Stimulated activated naive CD8-positive, alpha-beta T cell treated with anti-CD3 and anti-CD28 coated beads, Interleukin-15, amount 100 ng/mL, for 72 hours (primary cell): ENCODE results near the gene SLC25A41.
A peak's percentile ranks its signal among the peaks of the same experiment; 100 is the strongest.
"Not testable (repeated sequence)": the region's sequence is repeated elsewhere in the genome, so short reads cannot be mapped to it uniquely, and the experiment has no call there.

Experiments used
- ATAC-seq: fragments of 150-1000 bp; cut with Tn5 transposase; 2 replicates; pipeline ENCODE4 v1.10.0; 2021; ENCODE audit warnings: mild to moderate bottlenecking, moderate library complexity
- DNase-seq, 2 donors: peaks; one replicate each; pipeline ENCODE4 v3.0.0; 2021 to 2022
- H3K27ac Mint-ChIP-seq, 2 donors: one replicate each; pipeline ENCODE4 v1.8.0; 2022; ENCODE audit warnings: mild to moderate bottlenecking in 2 of 2, mixed read lengths in 2 of 2, moderate library complexity in 2 of 2
- H3K27me3 Mint-ChIP-seq: one replicate; pipeline ENCODE4 v1.8.0; 2022; ENCODE audit warnings: mixed read lengths
- H3K4me1 Mint-ChIP-seq: one replicate; pipeline ENCODE4 v1.8.0; 2022; ENCODE audit warnings: mild to moderate bottlenecking, mixed read lengths
- H3K4me3 Mint-ChIP-seq, 2 donors: one replicate each; pipeline ENCODE4 v1.8.0; 2022; ENCODE audit warnings: mild to moderate bottlenecking in 2 of 2, mixed read lengths in 2 of 2, moderate library complexity in 1 of 2
- H3K9me3 Mint-ChIP-seq, 2 donors: one replicate each; pipeline ENCODE4 v1.8.0; 2022; ENCODE audit warnings: mixed read lengths in 2 of 2

Gene SLC25A41

DNA sequence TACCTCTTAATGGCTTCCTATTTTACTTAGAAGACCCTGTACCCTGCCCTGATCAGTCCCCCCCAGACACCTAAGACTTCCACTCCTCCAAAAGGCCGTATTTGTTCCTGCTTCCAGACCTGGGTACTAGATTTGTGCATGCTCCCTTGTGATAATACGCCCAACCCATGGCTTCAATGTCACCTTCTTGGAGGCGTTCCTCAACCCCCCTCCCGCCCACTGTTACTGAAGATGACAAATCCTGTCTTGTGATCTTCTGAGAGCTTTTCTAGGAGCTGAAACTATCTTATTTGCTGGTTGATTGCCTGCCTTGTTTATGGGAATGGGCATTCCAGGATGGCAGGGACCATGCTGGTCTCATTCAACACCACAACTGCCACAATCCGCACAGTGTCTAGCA lies 16.6 kb upstream of the SLC25A41 start:
- peaks cover 14 to 20% of the 10 kb centered on the region in 2 donors for H3K9me3 Mint-ChIP-seq
- H3K4me3 Mint-ChIP-seq, result no peak overlapping the region
- no peak for ATAC-seq
- no peak overlapping the region for H3K27ac Mint-ChIP-seq
- DNase-seq, result no peak
- no peaks in the 10 kb centered on the region for H3K4me1 Mint-ChIP-seq
- H3K27me3 Mint-ChIP-seq, result no peaks in the 10 kb centered on the region

DNA sequence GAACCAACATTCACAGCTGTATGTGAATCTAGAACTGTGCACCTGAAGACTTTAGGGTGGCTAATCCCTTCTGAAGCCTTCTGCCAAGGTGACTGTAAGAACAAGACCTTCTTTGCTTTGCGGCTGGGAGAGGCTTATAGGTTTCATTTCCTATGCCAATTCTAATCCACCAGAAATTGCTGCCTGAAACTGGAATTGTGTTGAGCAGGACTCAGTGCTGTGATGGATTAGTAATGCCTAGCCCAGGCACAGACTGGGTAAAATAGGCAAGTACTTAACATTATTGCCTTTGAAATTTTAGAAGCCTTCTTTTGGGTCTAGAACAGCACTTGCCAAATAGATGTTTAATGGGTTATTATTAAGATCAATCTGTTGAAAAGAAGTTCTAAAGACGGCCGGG lies 14.5 kb upstream of the SLC25A41 start:
- DNase-seq, result no peak

DNA sequence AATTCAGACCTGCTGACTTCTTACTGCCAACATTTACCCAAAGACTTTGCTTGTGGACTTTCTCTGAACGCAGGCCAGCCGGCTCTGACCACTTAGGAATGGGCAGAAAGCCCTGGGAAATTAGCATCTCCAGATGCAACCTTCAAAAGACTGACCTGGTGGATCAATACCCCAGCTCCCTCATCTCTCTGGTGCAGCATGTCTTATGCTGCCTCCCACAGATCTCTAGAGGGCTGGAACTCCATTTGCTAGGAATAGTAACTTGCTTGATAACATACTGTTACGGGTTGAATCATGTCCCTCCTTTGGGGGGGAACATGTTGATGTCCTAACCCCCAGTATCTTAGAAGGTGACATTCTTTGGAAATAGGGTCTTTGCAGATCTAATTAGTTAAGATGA lies 12.9 kb upstream of the SLC25A41 start:
- ATAC-seq (no peak), DNase-seq (no peak)
- no peaks in the 10 kb centered on the region for H3K27me3 Mint-ChIP-seq
- H3K9me3 Mint-ChIP-seq, result no peaks in the 10 kb centered on the region
- H3K4me3 Mint-ChIP-seq, result no peak overlapping the region
- no peak overlapping the region for H3K27ac Mint-ChIP-seq
- H3K4me1 Mint-ChIP-seq, result no peaks in the 10 kb centered on the region

More for the DNA sequence above, 14.5 kb upstream of the SLC25A41 start:
- Mint-ChIP-seq H3K27me3 (no peaks in the 10 kb centered on the region), H3K4me1 (no peaks in the 10 kb centered on the region), H3K27ac (no peak overlapping the region), H3K4me3 (no peak overlapping the region), H3K9me3 (no peaks in the 10 kb centered on the region)
- no peak for ATAC-seq

- Mint-ChIP-seq H3K4me3 (no peak overlapping the region), H3K27me3 (no peaks in the 10 kb centered on the region), H3K9me3 (no peaks in the 10 kb centered on the region), H3K27ac (no peak overlapping the region), H3K4me1 (no peaks in the 10 kb centered on the region)
- DNase-seq, result no peak
- no peak for ATAC-seq
These were observed 10.4 kb upstream of the SLC25A41 start for GRCh38 chr19:6443986-6444385.

GRCh38 chr19:6442087-6442688 lies 8.6 kb upstream of the SLC25A41 start:
- Mint-ChIP-seq H3K4me3 (no peak overlapping the region), H3K27me3 (no peaks in the 10 kb centered on the region), H3K9me3 (no peaks in the 10 kb centered on the region), H3K4me1 (no peaks in the 10 kb centered on the region), H3K27ac (no peak overlapping the region)
- ATAC-seq (no peak), DNase-seq (no peak)

- no peaks in the 10 kb centered on the region for H3K9me3 Mint-ChIP-seq
- no peaks in the 10 kb centered on the region for H3K4me1 Mint-ChIP-seq
- peak overlapping the region; percentile 3 to 38 for H3K27ac Mint-ChIP-seq
- ATAC-seq (no peak), DNase-seq (no peak)
- no peak overlapping the region for H3K4me3 Mint-ChIP-seq
- no peaks in the 10 kb centered on the region for H3K27me3 Mint-ChIP-seq
These were observed 7.3 kb upstream of the SLC25A41 start for GRCh38 chr19:6440905-6441304.

GRCh38 chr19:6439743-6440142 lies 6.2 kb upstream of the SLC25A41 start:
- H3K27ac Mint-ChIP-seq, result no peak overlapping the region
- ATAC-seq, result no peak
- no peaks in the 10 kb centered on the region for H3K9me3 Mint-ChIP-seq
- DNase-seq, result no peak
- H3K4me3 Mint-ChIP-seq, result no peak overlapping the region
- no peaks in the 10 kb centered on the region for H3K27me3 Mint-ChIP-seq
- no peaks in the 10 kb centered on the region for H3K4me1 Mint-ChIP-seq

DNA sequence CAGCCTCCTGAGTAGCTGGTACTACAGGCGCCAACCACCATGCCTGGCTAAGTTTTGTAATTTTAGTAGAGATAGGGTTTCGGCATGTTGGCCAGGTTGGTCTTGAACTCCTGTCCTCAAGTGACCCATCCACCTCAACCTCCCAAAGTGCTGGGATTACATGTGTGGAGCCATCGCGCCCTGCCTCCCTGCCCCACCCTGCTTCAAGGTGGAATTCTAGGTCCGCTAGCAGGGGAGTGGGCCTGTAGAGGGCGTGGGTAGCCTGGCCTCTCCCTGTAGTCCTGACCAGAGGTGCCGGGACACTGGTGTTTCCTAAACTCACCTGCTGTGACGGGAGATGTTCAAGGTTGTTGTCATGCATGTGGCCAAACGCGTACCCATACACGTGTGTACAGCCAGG lies 398 bp downstream of the SLC25A41 start:
- no peak for DNase-seq
- ATAC-seq, result no peak
- peaks cover 17% of the 10 kb centered on the region for H3K4me1 Mint-ChIP-seq
- H3K27me3 Mint-ChIP-seq, result no peaks in the 10 kb centered on the region
- H3K9me3 Mint-ChIP-seq, result no peaks in the 10 kb centered on the region
- no peak overlapping the region for H3K4me3 Mint-ChIP-seq
- H3K27ac Mint-ChIP-seq, result no peak overlapping the region

DNA sequence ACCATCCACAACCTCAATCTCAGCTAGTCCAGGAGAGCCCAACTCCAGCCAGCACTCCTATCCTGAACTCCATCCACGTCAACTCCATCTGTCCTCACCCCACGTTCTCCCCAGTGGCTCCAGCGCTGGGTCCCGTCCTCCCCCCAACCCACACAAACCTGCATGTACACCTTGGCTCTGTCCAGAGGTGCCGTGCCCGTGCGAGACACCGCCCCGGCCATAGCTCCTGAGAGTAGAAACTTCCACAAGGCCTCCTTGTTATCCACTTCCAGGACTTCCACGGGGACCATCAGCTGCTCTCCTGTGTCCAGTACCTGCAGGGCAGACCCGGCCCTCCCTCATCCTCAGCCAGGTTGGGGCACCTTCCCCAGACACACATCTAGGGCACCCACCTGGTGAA lies 1.7 kb downstream of the SLC25A41 start:
- H3K4me3 Mint-ChIP-seq, result peak overlapping the region in 1 of 2 donors; percentile 22
- no peaks in the 10 kb centered on the region for H3K9me3 Mint-ChIP-seq
- ATAC-seq (no peak), DNase-seq (no peak)
- H3K4me1 Mint-ChIP-seq, result peaks cover 17% of the 10 kb centered on the region
- H3K27ac Mint-ChIP-seq, result no peak overlapping the region
- H3K27me3 Mint-ChIP-seq, result no peaks in the 10 kb centered on the region

DNA sequence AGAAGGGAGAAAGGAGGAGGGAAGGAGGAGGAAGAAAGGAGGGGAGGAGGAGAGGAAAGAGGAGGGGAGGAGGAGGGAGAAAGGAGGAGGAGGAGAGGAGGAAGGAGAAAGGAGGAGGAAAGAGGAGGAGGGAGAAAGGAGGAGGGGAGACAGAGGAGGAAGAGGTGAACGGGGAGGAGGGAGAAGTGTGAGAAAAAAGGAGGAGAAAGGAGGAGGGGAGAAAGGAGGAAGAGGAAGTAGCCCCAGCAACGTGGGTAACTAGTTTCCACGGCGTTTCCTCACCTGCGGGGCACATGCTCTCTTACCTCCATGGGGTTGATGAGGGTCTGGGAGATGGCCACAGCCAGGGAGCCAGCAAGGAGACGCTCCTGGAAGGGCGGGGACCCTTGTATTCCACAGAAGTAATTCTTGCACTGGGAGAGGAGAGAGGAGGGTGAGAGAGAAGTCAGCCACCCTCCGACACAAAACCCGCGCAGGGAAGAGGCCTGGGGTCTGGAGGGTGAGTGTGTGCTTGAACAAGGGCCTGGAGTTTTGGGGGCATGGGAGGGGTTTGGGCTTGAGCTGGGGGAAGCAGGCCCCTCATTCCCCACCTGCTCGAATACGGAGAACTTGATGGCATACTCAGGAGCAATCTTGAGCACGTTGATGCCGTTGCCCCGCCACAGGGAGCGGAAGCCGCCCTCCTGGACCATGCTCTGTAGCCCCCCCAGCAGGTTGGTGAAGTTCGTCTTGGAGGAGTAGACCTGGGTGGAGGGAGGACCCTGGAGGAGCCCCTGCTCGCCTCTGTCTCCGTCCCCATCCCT lies 3.9 kb downstream of the SLC25A41 start:
- Mint-ChIP-seq H3K4me1 (peaks cover 31% of the 10 kb centered on the region), H3K4me3 (peak overlapping the region; percentile 60 to 63), H3K27me3 (no peaks in the 10 kb centered on the region), H3K27ac (peak overlapping the region in 1 of 2 donors; percentile 2), H3K9me3 (peaks cover 0 to 7% of the 10 kb centered on the region in 2 donors)
- no peak for ATAC-seq
- DNase-seq, result no peak

DNA sequence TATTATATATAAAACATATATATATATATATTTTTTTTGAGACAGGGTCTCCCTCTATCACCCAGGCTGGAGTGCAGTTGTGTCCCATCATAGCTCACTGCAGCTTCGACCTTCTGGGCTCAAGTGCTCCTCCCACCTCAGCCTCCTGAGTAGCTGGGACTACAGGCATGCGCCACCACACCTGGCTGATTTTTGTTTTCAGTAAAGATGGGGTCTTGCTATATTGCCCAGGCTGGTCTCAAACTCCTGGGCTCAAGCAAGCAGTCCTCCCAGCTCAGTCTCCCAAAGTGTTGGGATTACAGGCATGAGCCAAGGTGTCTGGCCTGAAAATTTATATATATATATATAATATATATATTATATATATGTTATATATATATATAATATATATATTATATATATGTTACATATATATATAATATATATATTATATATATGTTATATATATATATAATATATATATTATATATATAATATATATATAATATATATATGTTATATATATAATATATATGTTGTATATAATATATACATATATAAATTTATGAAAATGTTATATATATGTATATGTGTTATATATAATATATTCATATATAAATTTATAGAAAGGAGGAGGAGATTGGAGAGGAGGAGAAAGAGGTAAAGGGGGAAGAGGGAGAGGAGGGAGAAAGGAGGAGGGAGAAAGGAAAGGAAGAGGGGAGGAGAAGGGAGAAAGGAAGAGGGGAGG lies 4.7 kb downstream of the SLC25A41 start:
- H3K9me3 Mint-ChIP-seq, DNase-seq, ATAC-seq, H3K27me3 Mint-ChIP-seq, H3K27ac Mint-ChIP-seq: not testable (repeated sequence)
- Mint-ChIP-seq H3K4me3 (peak overlapping the region; percentile 60 to 63), H3K4me1 (peaks cover 31% of the 10 kb centered on the region)

GRCh38 chr19:6427131-6427530 lies 6.4 kb downstream of the SLC25A41 start:
- no peak for DNase-seq
- Mint-ChIP-seq H3K4me1 (peaks cover 48% of the 10 kb centered on the region), H3K9me3 (peaks cover 0 to 7% of the 10 kb centered on the region in 2 donors), H3K27me3 (no peaks in the 10 kb centered on the region), H3K27ac (no peak overlapping the region), H3K4me3 (no peak overlapping the region)
- no peak for ATAC-seq

DNA sequence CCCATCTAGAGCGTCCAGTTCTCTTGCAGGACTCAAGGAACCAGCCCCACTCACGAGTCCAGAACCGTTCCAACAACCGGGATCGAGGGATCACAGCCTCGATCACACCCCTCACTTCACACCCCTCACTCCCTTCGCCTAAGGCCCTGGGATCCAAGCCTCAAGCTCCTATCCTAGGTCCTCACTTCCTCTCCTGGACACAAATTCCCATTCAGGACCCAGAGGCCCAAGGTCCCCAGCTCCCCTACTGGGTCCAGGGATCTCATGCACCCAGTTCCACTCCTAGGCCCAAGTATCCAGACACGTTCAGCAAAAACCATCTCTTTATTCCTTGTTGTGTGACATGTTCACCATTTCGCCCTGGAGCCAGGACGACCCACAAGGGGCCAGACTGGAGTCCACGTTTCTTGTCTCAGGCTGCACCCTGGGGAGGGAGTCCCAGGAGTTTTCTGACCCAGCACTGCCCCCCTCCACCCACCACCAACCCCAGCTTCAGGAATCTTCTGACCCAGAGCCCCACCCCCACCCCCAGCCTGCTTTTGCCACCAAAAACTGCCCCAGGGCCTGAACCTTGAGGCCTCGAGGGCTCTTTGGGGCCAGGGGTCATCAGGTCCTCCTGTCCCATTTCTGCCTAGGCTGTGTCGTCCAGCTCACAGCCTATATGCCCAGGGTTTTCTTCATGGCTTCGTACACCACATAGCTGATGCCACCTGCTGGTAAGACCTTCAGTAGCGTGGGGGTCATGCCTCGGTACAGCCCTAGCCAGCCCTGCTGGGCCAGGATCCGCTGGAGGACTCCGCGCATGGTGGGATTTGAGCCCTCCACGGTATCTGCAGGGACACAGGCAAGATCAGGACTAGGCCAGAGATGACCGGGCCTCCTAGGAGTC lies 7.6 kb downstream of the SLC25A41 start:
- H3K4me1 Mint-ChIP-seq, result peaks cover 58% of the 10 kb centered on the region

GRCh38 chr19:6424939-6425731 lies 8.4 kb downstream of the SLC25A41 start:
- Mint-ChIP-seq H3K4me1 (peaks cover 55% of the 10 kb centered on the region), H3K9me3 (peaks cover 0 to 7% of the 10 kb centered on the region in 2 donors), H3K27me3 (no peaks in the 10 kb centered on the region), H3K4me3 (peak overlapping the region; percentile 81), H3K27ac (peak overlapping the region; percentile 95 to 96)
- DNase-seq (peak; percentile 99 to 100), ATAC-seq (peak; percentile 93)

More for the DNA sequence above, 7.6 kb downstream of the SLC25A41 start:
- Mint-ChIP-seq H3K9me3 (peaks cover 0 to 7% of the 10 kb centered on the region in 2 donors), H3K4me3 (peak overlapping the region; percentile 81), H3K27me3 (no peaks in the 10 kb centered on the region), H3K27ac (peak overlapping the region; percentile 95 to 96)
- ATAC-seq (no peak), DNase-seq (no peak)
